K562 (cell line): ENCODE measurements around the gene DNAJB12. TPM values are rescaled to one million over a fixed set of nuclear protein-coding genes. Genes with fewer than 3 reads are reported as not detected.

Experiments used
- IRF1 ChIP-seq: sonication (generic); formaldehyde crosslinking; IDR thresholded peaks from 2 replicates; pipeline ENCODE4 v1.8.0; 2022; ENCODE audit warnings: missing genetic modification reagents, mild to moderate bottlenecking, borderline replicate concordance
- KLF13 ChIP-seq: fragments of 450-650 bp; IDR thresholded peaks from 2 replicates; pipeline ENCODE4 v1.6.1; 2016; ENCODE audit warnings: missing genetic modification characterization, low read depth, mild to moderate bottlenecking, missing compliant biosample characterization, moderate library complexity, borderline replicate concordance
- MAFF ChIP-seq: IDR thresholded peaks from 2 replicates; pipeline ENCODE4 v1.6.1; 2012; ENCODE audit warnings: low read length, improper control_type of control experiment
- MCM2 ChIP-seq: fragments of 450-650 bp; IDR thresholded peaks from 2 replicates; pipeline ENCODE4 v1.6.1; 2017; ENCODE audit warnings: low read depth, mild to moderate bottlenecking
- MTA1 ChIP-seq: fragments of 450-650 bp; IDR thresholded peaks from 2 replicates; pipeline ENCODE4 v1.6.1; 2017; ENCODE audit warnings: borderline replicate concordance
- POLR2AphosphoS2 ChIP-seq: IDR thresholded peaks from 2 replicates; pipeline ENCODE4 v1.6.1; 2012; ENCODE audit warnings: low read length, improper control_type of control experiment
- RBM15 ChIP-seq: fragments of 200-400 bp; formaldehyde crosslinking; IDR thresholded peaks from 2 replicates; pipeline ENCODE4 v1.6.1; 2018; ENCODE audit warnings: mild to moderate bottlenecking, low read length, moderate library complexity; ENCODE audit not compliant: insufficient read depth
- RBM22 ChIP-seq: fragments of 200-400 bp; formaldehyde crosslinking; IDR thresholded peaks from 2 replicates; pipeline ENCODE4 v1.6.1; 2018; ENCODE audit warnings: low read length, low read depth; ENCODE audit not compliant: poor library complexity, severe bottlenecking
- SAP30 ChIP-seq: fragments of 200-600 bp; sonication (generic); IDR thresholded peaks from 2 replicates; pipeline ENCODE4 v1.6.1; 2012; ENCODE audit warnings: borderline replicate concordance, low read depth, mild to moderate bottlenecking, moderate library complexity, low read length, control low read depth, inconsistent platforms; ENCODE audit not compliant: insufficient read depth, poor library complexity, severe bottlenecking
- SMARCB1 ChIP-seq: IDR thresholded peaks from 2 replicates; pipeline ENCODE4 v1.6.1; 2011; ENCODE audit warnings: improper control_type of control experiment, low read depth; ENCODE audit not compliant: insufficient read length
- SREBF1 ChIP-seq: fragments of 150-350 bp; IDR thresholded peaks from 2 replicates; pipeline ENCODE4 v1.6.1; 2014; ENCODE audit warnings: antibody characterized with exemption, low read depth, low read length, borderline replicate concordance
- TGIF2 ChIP-seq: sonication (generic); formaldehyde crosslinking; IDR thresholded peaks from 2 replicates; pipeline ENCODE4 v1.8.1; 2022; ENCODE audit warnings: mild to moderate bottlenecking, missing genetic modification reagents, moderate library complexity
- TSHZ1 ChIP-seq: fragments of 250-450 bp; sonication (Bioruptor Pico); IDR thresholded peaks from 2 replicates; pipeline ENCODE4 v1.4.0; 2020; ENCODE audit warnings: mild to moderate bottlenecking, moderate library complexity
- XRCC3 ChIP-seq: fragments of 450-650 bp; IDR thresholded peaks from 2 replicates; pipeline ENCODE4 v1.6.1; 2017; ENCODE audit warnings: mild to moderate bottlenecking, moderate library complexity
- ZNF184 ChIP-seq: sonication (generic); formaldehyde crosslinking; IDR thresholded peaks from 2 replicates; pipeline ENCODE4 v1.5.0; 2020; ENCODE audit warnings: missing genetic modification reagents
- ZNF23 ChIP-seq: fragments of 250-450 bp; sonication (Bioruptor Pico); IDR thresholded peaks from 2 replicates; pipeline ENCODE4 v1.4.0; 2020; ENCODE audit warnings: mild to moderate bottlenecking
- ZNF512 ChIP-seq: IDR thresholded peaks from 2 replicates; pipeline ENCODE4 v1.6.1; 2016; ENCODE audit warnings: missing genetic modification characterization, missing compliant biosample characterization
- ZNF764 ChIP-seq: fragments of 250-450 bp; sonication (Bioruptor Pico); IDR thresholded peaks from 2 replicates; pipeline ENCODE4 v1.4.0; 2020; ENCODE audit warnings: low read depth, mild to moderate bottlenecking, moderate library complexity
- polyA plus RNA-seq, 8 experiments: library from polyadenylated mRNA; depleted of rRNA in 4 of 8; stranded (reverse) in 5 of 8; unstranded in 3 of 8; fragments of >200 nt; fragmentation: Nextera tagmentation in 2 of 8; fragmentation: Illumina TruSeq in 1 of 8; extraction: Ambion mirVana in 2 of 8; extraction: Trizol in 1 of 8; gene quantifications; 2 replicates each; pipeline versions ENCODE4 v1.2.1 to v1.2.3, GENCODE V29; 2011 to 2014; ENCODE audit warnings: inconsistent platforms in 1 of 8, missing spikeins in 1 of 8
- total RNA-seq, 7 experiments: library from RNA; depleted of rRNA in 6 of 7; stranded (reverse); fragments of >200 nt in 6 of 7; fragmentation: Illumina TruSeq in 2 of 7; extraction: Trizol in 2 of 7; gene quantifications; 2 replicates each; pipeline versions ENCODE4 v1.2.1 to v1.2.3, GENCODE V29; 2011 to 2021; ENCODE audit warnings: low replicate concordance in 1 of 7
- TF ChIP-seq, protein P1 (sequence below): fragments of 250-450 bp; sonication (Bioruptor Pico); IDR thresholded peaks from 2 replicates; pipeline ENCODE4 v1.9.0; 2021; ENCODE audit warnings: mild to moderate bottlenecking
- TF ChIP-seq, protein P2 (sequence below): fragments of 250-450 bp; sonication (Bioruptor Pico); IDR thresholded peaks from 2 replicates; pipeline ENCODE4 v1.8.0; 2021; ENCODE audit warnings: mild to moderate bottlenecking, moderate library complexity

DNAJB12 gene
- total and polyA plus RNA-seq, 9 of the 15 experiments (the other 6 are each of a cell fraction or from before 2014, with no cell fraction given) = 3.5 to 31.5 (median 20.3) TPM

DNA sequence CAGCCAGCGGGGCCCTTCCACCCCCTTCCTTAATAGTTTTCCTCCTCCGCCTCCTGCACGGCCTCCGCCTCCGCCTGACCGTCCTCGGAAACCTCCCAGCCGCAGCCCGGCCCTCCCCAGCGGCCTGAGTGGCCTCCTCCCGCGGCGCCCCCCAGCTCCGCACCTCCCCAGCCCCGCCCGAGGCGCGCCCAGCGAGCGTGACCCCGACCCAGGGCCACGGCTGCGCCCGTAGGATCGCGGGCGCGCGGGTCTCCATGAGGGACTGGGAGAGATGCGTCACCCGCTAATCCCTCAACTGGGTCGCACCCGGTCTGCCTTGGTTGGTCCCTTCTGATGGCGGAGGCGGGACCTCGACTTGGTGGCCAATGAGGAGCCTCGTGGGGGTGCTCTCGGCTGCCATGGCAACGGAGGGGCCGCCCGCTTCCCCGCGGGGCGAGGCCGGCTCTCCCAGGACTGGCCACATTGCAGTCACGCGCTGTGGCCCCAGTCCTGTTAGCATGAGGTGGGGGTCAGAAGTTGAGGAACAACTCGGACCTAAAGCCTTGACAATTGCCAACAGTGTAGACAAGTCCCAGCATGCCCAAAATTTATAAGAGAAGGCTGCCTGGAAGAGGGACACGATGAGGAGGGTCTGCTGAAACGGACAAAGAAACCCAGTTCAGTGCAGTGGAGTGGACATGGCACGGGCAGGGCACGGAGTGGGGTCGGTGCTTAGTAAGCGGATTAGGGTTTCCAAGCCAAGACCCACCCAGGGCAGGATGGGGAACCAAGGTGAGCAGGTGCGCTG, 56.7 kb downstream of the DNAJB12 start (continued):
- TF ChIP-seq TSHZ1 (CRISPR knock-in tag) (peak; percentile 79), ZNF512 (tag) (no peak), ZNF184 (CRISPR knock-in tag) (no peak), IRF1 (CRISPR knock-in tag) (no peak), POLR2AphosphoS2 (0 out of 2 replicates have a peak, but pooled peaks have one; percentile 23), ZNF23 (CRISPR knock-in tag) (peak; percentile 65; the same call in 1 of the 2 replicates), RBM22 (peak; percentile 92), SAP30 (no peak), SREBF1 (peak; percentile 86; the same call in 1 of the 2 replicates), RBM15 (no peak), TGIF2 (no peak), MAFF (no peak), XRCC3 (no peak), MCM2 (no peak), SMARCB1 (no peak), ZNF764 (CRISPR knock-in tag) (no peak), KLF13 (tag) (peak; percentile 55; the same call in 1 of the 2 replicates), MTA1 (peak; percentile 81; the same call in 1 of the 2 replicates)
- TF ChIP-seq, protein P1, sequence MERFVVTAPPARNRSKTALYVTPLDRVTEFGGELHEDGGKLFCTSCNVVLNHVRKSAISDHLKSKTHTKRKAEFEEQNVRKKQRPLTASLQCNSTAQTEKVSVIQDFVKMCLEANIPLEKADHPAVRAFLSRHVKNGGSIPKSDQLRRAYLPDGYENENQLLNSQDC = peak; percentile 6; the same call in 1 of the 2 replicates
- TF ChIP-seq, protein P2, sequence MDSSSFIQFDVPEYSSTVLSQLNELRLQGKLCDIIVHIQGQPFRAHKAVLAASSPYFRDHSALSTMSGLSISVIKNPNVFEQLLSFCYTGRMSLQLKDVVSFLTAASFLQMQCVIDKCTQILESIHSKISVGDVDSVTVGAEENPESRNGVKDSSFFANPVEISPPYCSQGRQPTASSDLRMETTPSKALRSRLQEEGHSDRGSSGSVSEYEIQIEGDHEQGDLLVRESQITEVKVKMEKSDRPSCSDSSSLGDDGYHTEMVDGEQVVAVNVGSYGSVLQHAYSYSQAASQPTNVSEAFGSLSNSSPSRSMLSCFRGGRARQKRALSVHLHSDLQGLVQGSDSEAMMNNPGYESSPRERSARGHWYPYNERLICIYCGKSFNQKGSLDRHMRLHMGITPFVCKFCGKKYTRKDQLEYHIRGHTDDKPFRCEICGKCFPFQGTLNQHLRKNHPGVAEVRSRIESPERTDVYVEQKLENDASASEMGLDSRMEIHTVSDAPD (CRISPR knock-in tag) = peak; percentile 77; the same call in 1 of the 2 replicates
